ENCODE results near the gene RPP30.

DNA sequence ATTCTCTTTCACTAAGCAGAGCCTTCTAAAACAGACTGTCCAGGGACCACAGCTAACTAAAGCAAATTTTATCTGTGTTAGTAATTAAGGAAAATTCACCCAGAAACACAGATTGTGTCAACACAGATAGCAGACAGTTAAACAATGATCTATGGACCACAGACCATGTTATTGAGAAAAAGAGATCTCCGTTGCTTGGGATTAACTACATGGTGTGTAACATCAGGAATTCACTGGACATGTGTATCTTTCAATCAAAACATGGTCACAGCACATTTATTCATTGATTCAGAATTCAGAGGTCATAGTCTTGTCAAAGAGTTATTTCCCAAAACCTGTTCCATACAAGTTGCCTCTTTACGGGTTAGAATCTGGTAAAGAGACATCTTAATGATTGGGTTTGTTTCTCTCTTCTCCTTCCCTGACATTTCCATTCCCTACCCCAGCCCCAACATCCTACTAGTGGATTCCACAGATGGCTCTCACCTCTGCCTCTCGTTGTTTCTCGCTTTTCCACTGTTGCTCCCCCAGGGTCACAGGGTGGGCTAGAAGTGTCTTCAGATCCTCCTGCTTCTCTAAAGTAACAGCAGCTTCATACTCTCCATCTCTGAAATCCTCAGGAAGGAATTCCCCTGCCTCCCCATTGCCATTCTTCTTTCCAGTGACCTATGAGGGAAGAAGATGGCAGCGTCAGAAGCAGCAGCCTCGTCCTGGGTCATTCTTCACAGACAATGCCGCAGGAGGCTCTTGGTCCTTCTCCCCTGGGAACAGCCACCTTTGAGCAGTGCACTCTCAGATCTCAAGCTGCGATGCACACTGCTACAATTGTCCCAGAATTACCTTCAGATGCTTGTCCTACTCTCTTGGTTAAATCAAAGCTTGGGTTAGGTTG, 48.2 kb downstream of the RPP30 start:
- TF ChIP-seq, protein P1, sequence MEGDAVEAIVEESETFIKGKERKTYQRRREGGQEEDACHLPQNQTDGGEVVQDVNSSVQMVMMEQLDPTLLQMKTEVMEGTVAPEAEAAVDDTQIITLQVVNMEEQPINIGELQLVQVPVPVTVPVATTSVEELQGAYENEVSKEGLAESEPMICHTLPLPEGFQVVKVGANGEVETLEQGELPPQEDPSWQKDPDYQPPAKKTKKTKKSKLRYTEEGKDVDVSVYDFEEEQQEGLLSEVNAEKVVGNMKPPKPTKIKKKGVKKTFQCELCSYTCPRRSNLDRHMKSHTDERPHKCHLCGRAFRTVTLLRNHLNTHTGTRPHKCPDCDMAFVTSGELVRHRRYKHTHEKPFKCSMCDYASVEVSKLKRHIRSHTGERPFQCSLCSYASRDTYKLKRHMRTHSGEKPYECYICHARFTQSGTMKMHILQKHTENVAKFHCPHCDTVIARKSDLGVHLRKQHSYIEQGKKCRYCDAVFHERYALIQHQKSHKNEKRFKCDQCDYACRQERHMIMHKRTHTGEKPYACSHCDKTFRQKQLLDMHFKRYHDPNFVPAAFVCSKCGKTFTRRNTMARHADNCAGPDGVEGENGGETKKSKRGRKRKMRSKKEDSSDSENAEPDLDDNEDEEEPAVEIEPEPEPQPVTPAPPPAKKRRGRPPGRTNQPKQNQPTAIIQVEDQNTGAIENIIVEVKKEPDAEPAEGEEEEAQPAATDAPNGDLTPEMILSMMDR (conservative IDR thresholded peaks at IDR 0.05; ENCODE audit: low read length), result no peak
- no peak for TF ChIP-seq EZH2phosphoT487 (IDR thresholded peaks at IDR 0.05; ENCODE audit: borderline replicate concordance)
